AG09319 (cell line): Measurements from ENCODE around the gene TMEFF1.

Experiments used
- DNase-seq: peaks from one replicate; pipeline ENCODE4 v3.0.0-alpha.2; 2010; ENCODE audit warnings: low read depth; ENCODE audit errors: extremely low read depth
- TF ChIP-seq, protein P1 (sequence below): IDR thresholded peaks from 2 replicates; pipeline ENCODE4 v1.5.1; 2011; ENCODE audit warnings: low read depth, mild to moderate bottlenecking, inconsistent platforms, low read length, moderate library complexity

Gene TMEFF1

DNA sequence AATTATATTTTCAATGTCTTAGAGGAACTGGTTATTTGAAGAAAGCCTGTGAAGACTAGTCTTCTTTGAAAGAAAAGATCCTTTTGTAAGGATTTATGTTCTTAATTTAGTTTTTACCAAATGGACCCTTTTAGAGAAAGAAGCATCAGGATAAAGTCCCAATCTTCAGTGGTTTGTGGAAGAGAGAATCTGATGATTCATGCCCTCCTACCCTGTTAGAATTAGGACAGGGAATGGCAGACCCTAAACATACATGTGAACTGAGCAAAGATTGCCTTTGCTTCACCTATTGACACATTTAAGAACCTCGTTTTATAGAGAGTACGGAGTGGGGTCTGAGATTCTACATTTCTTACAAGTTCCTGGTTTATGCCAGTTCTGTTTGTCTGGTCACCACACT lies 20.1 kb upstream of the TMEFF1 start:
- TF ChIP-seq, protein P1, sequence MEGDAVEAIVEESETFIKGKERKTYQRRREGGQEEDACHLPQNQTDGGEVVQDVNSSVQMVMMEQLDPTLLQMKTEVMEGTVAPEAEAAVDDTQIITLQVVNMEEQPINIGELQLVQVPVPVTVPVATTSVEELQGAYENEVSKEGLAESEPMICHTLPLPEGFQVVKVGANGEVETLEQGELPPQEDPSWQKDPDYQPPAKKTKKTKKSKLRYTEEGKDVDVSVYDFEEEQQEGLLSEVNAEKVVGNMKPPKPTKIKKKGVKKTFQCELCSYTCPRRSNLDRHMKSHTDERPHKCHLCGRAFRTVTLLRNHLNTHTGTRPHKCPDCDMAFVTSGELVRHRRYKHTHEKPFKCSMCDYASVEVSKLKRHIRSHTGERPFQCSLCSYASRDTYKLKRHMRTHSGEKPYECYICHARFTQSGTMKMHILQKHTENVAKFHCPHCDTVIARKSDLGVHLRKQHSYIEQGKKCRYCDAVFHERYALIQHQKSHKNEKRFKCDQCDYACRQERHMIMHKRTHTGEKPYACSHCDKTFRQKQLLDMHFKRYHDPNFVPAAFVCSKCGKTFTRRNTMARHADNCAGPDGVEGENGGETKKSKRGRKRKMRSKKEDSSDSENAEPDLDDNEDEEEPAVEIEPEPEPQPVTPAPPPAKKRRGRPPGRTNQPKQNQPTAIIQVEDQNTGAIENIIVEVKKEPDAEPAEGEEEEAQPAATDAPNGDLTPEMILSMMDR = no peak
- DNase-seq = no peak

DNA sequence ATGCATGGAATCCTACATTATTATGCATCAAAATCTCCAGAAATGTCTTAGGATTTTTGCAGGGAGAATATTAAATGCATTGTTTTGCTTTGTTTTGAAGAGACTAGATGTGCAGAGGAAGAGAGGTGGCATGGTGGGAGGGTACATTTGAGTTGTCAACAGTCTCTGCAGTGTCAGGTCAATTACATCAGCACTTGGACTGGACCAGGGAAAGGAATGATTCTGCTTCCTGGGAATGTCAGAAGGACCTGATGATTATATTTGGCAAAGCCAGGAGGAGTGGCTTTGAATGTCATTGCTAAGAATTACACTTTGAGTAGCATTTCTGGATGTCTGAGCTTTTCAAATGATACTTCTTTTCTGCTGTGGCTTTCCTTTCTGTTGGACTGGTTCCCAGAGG lies 17.5 kb upstream of the TMEFF1 start:
- no peak for DNase-seq

DNA sequence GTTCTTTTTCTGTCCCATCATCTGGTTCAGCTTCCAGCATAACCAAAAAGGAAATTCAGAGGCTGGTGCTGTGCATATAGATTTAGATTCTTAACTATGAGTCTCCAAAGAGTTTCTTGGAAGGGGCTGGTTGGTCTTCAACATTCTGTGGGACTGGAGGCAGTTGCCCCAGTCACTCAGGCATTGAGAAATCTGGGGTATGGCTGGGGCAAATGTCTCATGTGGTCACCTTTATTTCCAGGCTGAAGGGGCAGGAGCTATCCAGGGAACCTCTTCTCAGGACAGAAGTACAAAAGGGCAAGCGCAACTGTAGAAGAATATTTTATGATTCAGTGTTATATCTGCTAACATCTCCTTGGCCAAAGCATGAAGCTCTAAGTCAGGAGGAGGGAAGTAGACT lies 15.4 kb upstream of the TMEFF1 start:
- DNase-seq = no peak
- TF ChIP-seq, protein P1 = no peak

More for the DNA sequence above, 17.5 kb upstream of the TMEFF1 start:
- TF ChIP-seq, protein P1 = no peak

DNA sequence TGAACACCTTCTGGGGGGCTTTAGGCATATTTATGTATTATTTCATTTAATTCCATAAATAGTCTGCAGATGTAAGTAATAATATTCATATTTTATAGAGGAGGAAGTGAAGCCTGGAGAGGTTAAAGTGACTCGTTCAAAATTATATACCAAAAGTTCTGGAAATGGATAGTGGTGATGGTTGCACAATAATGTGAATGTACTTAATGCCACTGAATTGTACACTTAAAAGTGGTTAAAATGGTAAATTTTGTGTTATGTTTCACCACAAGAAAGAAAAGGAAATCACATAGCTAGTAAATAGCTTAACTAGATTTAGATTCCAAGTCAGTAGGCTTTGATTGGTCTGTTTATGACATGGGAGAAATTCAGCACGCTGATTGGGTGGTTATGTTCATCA lies 13.0 kb upstream of the TMEFF1 start:
- TF ChIP-seq, protein P1 = no peak
- DNase-seq = no peak

DNA sequence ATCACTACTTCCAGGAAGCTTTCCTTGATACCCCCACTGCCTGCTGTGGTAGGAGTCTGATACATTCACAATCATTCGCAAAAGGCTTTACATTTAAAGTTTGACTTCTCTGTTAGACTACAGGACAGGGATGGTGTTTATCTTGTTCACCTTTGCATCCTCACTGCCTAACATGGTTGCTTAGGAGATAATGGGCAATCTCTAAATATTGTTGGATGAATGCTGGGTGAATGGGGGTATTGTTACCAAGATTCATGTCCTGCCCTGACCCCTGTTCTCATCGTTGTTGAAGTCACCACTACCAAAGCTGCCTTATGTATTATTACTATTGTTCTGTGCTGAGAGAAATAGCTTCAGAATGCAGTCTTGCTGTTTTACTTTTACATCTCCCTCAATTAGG lies 7.7 kb upstream of the TMEFF1 start:
- TF ChIP-seq, protein P1 = no peak
- DNase-seq = no peak

DNA sequence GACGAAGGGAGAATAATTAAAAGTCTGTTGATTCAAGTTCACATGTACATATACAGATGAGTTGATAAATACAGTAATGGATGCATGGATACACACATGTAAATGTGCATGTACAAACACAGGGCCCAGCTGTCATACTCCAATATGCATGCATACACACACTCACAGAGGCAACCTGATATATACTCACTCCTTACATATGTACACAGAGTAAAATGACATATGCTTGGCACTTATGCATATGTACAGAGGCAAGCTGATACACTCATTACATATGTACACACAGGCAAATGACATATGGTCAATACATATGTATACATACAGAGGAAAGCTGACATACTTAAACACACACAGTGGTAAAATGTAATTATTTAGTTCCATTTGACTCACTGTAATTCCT lies 7.2 kb upstream of the TMEFF1 start:
- no peak for DNase-seq
- TF ChIP-seq, protein P1 = no peak

DNA sequence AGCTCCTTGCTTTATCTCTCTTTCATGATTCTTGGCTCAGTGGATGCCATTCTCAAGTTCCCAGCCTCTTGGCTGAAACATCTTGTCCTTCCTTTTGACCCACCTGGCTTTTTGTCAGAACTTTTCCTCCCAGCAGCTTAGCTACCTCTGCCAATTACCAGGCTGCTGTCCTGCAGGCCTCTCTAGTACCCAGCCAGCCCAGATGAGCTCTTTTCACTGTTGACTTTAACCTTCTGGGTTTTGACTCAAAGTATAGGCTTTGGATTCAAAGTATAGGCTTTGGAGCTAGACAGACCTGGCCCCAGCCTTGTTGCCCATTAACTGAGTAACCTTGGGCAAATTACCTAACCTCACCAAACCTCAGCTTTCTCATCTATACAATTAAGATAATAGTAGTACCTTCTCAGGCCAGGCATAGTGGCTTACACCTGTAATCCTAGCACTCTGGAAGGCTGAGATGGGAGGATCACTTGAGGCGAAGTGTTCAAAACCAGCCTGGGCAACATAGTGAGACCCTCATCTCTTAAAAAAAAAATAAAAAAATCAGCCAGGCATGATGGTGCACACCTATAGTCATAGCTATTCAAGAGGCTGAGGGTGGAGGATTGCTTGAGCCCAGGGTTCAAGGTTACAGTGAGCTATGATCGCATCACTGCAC lies 6.6 kb upstream of the TMEFF1 start:
- no peak for DNase-seq
- TF ChIP-seq, protein P1 = no peak
